ENCODE results near the gene PTPN23.

The PTPN23 gene

DNA sequence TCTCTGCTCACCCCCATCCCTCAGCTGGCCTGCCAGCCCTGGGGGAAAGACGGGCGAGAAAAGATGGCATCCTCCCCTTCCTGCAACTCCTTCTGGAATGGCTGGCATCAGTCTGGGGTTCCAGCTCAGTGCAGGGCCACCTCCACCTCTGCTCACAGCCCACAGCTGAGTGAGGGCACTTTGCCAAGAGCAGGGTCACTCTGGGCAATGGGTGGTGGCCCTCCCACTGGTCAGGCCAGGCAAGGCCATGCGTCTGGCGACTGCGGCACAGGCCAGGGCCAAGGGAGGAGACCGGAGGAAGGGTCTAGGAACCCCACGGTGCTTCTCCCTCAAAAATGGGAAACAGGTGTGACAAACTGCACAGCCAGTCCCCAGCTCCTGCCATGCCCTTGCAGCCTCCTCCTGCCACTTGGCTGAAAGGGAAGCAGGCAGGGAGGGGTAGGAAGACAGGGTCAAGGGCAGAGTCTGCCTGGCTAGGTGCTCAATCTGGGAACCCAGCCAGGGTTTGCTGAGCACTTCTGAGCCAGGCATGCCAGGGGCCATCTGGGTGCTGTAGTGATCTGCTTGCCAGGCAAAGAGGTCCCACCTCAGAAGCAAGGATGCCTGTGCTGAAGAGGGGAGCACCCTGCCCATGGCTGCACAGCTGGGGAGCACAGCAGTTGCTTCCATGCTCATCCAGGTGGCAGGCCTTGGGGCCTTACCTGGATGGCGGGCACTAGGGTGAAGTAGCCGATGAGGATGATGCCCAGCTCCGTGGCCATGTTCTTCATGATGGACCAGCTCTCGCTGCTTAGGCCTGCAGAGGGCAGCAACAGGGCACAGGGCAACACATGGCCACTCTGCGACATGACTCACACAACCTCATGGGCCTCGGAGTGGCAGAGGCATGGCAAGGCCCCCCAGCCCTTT is 41.2 kb downstream of the PTPN23 start:
- no peak for DNase-seq

- DNase-seq = no peak
Measured at GRCh38 chr3:47422743-47423142, 41.9 kb downstream of the PTPN23 start.

- DNase-seq = no peak
Measured at GRCh38 chr3:47423548-47424145, 42.8 kb downstream of the PTPN23 start.

DNA sequence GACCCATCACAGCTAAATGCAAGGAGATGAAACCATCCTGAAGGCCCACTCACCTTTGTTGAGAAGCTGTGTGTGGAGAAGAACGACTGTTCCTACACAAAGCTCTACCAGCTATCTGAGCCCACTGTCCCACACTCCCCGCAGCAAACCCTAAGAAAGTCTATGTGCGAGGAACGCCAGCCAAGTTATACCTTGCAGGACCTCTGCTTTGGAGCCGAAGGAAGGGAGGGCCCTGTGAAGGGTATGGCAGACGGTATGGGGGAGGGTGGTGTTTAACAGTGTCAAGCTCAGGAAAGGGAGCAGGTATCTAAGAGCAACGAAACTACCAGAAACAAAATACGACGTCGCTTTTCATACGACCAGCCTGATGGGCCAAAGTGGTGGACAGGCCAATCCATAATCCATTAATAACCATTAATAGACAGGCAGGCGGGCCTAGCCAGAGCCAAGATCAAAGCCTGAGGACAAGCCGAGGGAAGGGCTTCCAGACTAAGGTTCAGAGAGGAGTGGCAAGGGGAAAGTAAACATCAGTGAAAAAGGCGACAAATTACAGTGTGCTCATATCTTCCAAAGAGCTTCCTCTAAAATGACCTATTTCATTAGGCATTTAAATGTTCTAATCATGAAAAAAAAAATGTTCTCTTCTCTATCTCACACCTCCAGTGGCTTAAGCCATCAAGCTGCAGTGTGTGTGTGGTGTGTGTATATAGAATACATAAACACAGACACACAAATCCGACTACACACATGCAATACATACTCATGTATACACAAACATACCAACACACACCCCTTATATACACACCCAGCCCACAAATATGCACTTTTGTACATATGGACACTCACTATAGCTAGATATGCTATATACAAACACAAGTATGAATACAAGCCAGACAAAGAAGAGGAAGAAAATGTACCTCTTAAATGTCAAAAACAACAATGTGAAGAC is 43.9 kb downstream of the PTPN23 start:
- DNase-seq = no peak

- DNase-seq = no peak
Measured at GRCh38 chr3:47425383-47425778, 44.6 kb downstream of the PTPN23 start.

GRCh38 chr3:47425959-47426358 is 45.1 kb downstream of the PTPN23 start:
- no peak for DNase-seq

GRCh38 chr3:47427866-47428265 is 47.0 kb downstream of the PTPN23 start:
- DNase-seq = no peak

- no peak for DNase-seq
Measured at GRCh38 chr3:47428662-47429061, 47.8 kb downstream of the PTPN23 start.

- DNase-seq = no peak
Measured at GRCh38 chr3:47429476-47430270, 48.9 kb downstream of the PTPN23 start.

DNA sequence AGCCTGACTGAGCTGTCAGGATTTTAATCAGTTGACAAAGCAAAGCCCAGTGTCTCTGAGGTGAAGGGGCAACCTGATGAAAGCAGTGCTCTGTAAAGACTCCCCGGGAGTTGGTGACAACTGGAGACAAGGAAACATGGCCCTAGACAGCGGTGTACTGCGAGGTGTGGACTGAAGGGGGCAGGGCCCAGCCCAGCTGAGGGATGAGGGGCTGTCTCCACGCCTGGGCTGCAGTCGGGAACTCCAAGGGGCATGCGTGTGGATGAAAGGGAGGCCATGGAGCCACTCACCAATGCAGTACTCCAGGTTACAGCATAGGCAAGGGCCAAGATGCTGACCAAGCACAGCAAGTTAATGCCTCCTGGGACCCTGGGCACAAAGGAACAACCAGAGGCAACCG is 49.8 kb downstream of the PTPN23 start:
- no peak for DNase-seq

DNA sequence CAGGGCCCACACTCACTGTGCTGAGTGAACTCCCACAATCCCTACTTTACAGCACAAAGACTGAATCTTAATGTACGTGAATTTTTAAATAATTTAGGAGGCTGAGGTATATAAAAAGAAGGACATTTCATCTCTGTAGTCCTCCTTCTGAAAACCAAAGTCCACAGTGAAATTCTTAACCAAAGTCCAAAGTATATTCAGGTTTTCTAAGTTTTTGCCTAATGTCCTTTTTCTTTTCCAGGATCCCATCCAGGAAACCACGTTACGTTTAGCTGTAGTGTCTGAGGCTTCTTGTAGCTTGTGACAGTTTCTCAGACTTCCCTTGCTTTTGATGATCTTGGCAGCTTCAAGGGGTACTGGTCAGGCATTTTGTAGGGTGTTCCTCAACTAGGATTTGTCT is 50.4 kb downstream of the PTPN23 start:
- no peak for DNase-seq

- DNase-seq = no peak
Measured at GRCh38 chr3:47432673-47433072, 51.9 kb downstream of the PTPN23 start.

DNA sequence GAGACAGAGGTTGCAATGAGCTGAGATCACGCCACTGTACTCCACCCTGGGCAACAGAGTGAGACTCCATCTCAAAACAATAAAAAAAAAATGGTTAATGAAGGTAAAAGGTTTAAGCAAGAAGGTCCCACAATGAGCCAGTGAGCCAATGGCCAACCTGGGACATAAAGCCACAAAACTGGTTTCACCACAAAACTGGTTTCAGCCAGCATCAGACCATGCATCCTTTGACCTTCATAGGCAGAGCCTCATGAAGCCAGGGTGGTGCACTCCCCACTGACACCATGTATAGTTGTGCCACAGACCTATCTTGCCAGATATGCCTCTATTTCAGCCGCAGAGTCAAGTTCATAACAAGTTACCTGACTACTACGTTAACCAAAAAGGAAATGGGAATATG is 53.0 kb downstream of the PTPN23 start:
- no peak for DNase-seq

- no peak for DNase-seq
Measured at GRCh38 chr3:47434849-47435248, 54.0 kb downstream of the PTPN23 start.

DNA sequence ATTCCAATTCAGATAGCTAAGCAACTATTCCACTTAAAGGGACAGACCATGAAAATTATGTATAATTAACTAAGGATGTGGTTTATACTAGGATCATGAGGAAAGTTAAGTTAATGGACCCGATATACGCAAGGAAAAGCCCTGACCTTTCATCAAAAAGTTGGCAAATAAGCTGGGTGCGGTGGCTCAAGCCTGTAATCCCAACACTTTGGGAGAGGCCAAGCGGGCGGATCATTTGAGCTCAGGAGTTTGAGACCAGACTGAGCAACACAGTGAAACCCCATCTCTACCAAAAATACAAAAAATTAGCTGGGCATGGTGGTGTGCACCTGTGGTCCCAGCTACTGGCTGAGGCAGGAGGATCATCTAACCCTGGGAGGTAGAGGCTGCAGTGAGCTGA is 55.4 kb downstream of the PTPN23 start:
- DNase-seq = no peak

GRCh38 chr3:47440131-47440530 is 59.3 kb downstream of the PTPN23 start:
- DNase-seq = no peak

- no peak for DNase-seq
Measured at GRCh38 chr3:47441796-47442551, 61.2 kb downstream of the PTPN23 start.

GRCh38 chr3:47443611-47443995 is 62.8 kb downstream of the PTPN23 start:
- no peak for DNase-seq

- no peak for DNase-seq
Measured at GRCh38 chr3:47444103-47444502, 63.3 kb downstream of the PTPN23 start.

GRCh38 chr3:47452453-47453215 is 71.8 kb downstream of the PTPN23 start:
- DNase-seq = no peak

Measured in NCI-H2227 treated with DMSO at 0.1 percent for 48 hours (cell line).